ENCODE data around the gene PAX8. TPM values are rescaled to one million over a fixed set of nuclear protein-coding genes. Genes with fewer than 3 reads are reported as not detected.

PAX8 gene
- total RNA-seq, 1 experiment from 2014 or later, result 3.1 TPM

- BruUV-seq (replicated peaks), result no TSS peak
- no peaks in the 10 kb centered on the region for H3K4me1 ChIP-seq (ENCODE audit: insufficient read depth, low read length, poor library complexity, severe bottlenecking)
- intact Hi-C loops (cut with micrococcal nuclease; ENCODE audit: unreplicated experiment), result no loop called here
- ChIA-PET POLR2A (ENCODE audit: low non-redundant PET) (no interaction called here), CTCF (no interaction called here)
- no peak overlapping the region for H3K27ac ChIP-seq (ENCODE audit: low read depth, low read length, poor library complexity, severe bottlenecking)
- no peaks in the 10 kb centered on the region for H3K9me3 ChIP-seq (ENCODE audit: low read depth, low read length, poor library complexity, severe bottlenecking)
- peaks cover 17% of the 10 kb centered on the region for H3K36me3 ChIP-seq (ENCODE audit: insufficient read depth, low read length, poor library complexity, severe bottlenecking)
- no peak overlapping the region for H3K4me3 ChIP-seq (ENCODE audit: low read depth, low read length, poor library complexity, severe bottlenecking)
- no peaks in the 10 kb centered on the region for H3K27me3 ChIP-seq (replicated peaks; ENCODE audit: insufficient read depth, low read depth, low read length, poor library complexity)
- TF ChIP-seq CTCF (conservative IDR thresholded peaks at IDR 0.05; ENCODE audit: low read depth, low read length) (no peak), EZH2 (IDR thresholded peaks at IDR 0.05; ENCODE audit: borderline replicate concordance, low read depth, low read length, poor library complexity, severe bottlenecking) (no peak)
- no peak for DNase-seq (ENCODE audit: low spot score)
These were observed 17.7 kb downstream of the PAX8 start for GRCh38 chr2:113260991-113261390.

GRCh38 chr2:113258471-113259147 is 20.1 kb downstream of the PAX8 start:
- DNase-seq (ENCODE audit: low spot score), result no peak
- Histone ChIP-seq H3K4me3 (ENCODE audit: low read depth, low read length, poor library complexity, severe bottlenecking) (no peak overlapping the region), H3K36me3 (ENCODE audit: insufficient read depth, low read length, poor library complexity, severe bottlenecking) (peaks cover 16% of the 10 kb centered on the region), H3K27me3 (replicated peaks; ENCODE audit: insufficient read depth, low read depth, low read length, poor library complexity) (no peaks in the 10 kb centered on the region), H3K4me1 (ENCODE audit: insufficient read depth, low read length, poor library complexity, severe bottlenecking) (no peaks in the 10 kb centered on the region), H3K27ac (ENCODE audit: low read depth, low read length, poor library complexity, severe bottlenecking) (no peak overlapping the region), H3K9me3 (ENCODE audit: low read depth, low read length, poor library complexity, severe bottlenecking) (no peaks in the 10 kb centered on the region)
- BruUV-seq (replicated peaks), result no TSS peak
- intact Hi-C loops (cut with micrococcal nuclease; ENCODE audit: unreplicated experiment), result no loop called here
- TF ChIP-seq CTCF (conservative IDR thresholded peaks at IDR 0.05; ENCODE audit: low read depth, low read length) (no peak), EZH2 (IDR thresholded peaks at IDR 0.05; ENCODE audit: borderline replicate concordance, low read depth, low read length, poor library complexity, severe bottlenecking) (no peak)
- CTCF ChIA-PET, result no interaction called here
- POLR2A ChIA-PET (ENCODE audit: low non-redundant PET), result no interaction called here

GRCh38 chr2:113257516-113258264 is 21.0 kb downstream of the PAX8 start:
- Histone ChIP-seq H3K4me1 (ENCODE audit: insufficient read depth, low read length, poor library complexity, severe bottlenecking) (no peaks in the 10 kb centered on the region), H3K9me3 (ENCODE audit: low read depth, low read length, poor library complexity, severe bottlenecking) (no peaks in the 10 kb centered on the region), H3K36me3 (ENCODE audit: insufficient read depth, low read length, poor library complexity, severe bottlenecking) (peaks cover 12% of the 10 kb centered on the region), H3K27ac (ENCODE audit: low read depth, low read length, poor library complexity, severe bottlenecking) (no peak overlapping the region), H3K27me3 (replicated peaks; ENCODE audit: insufficient read depth, low read depth, low read length, poor library complexity) (no peaks in the 10 kb centered on the region), H3K4me3 (ENCODE audit: low read depth, low read length, poor library complexity, severe bottlenecking) (no peak overlapping the region)
- no TSS peak for BruUV-seq (replicated peaks)
- CTCF ChIA-PET, result interaction anchor here (0.6 kb wide), 1 partner anchor 8 kb away, joined by 14 read pairs; no protein-coding TSS in a partner anchor
- intact Hi-C loops (cut with micrococcal nuclease; ENCODE audit: unreplicated experiment), result no loop called here
- POLR2A ChIA-PET (ENCODE audit: low non-redundant PET), result no interaction called here
- TF ChIP-seq CTCF (conservative IDR thresholded peaks at IDR 0.05; ENCODE audit: low read depth, low read length) (no peak), EZH2 (IDR thresholded peaks at IDR 0.05; ENCODE audit: borderline replicate concordance, low read depth, low read length, poor library complexity, severe bottlenecking) (no peak)
- DNase-seq (ENCODE audit: low spot score), result no peak
